Measurements from ENCODE around the gene ARAP2.

Gene ARAP2

GRCh38 chr4:36280555-36280954 is 36.2 kb upstream of the ARAP2 start:
- Histone ChIP-seq H3K4me3 (ENCODE audit: low read depth in 1 of 2, low read length in 2 of 2) (no peak overlapping the region), H3K27ac (ENCODE audit: low read depth, low read length) (no peak overlapping the region), H3K9me3 (ENCODE audit: control insufficient read depth in 1 of 2, low read length in 2 of 2) (no peaks in the 10 kb centered on the region), H3K36me3 (ENCODE audit: control insufficient read depth in 1 of 2, insufficient read depth in 2 of 2, low read length in 2 of 2) (no peaks in the 10 kb centered on the region), H3K27me3 (ENCODE audit: control insufficient read depth in 1 of 2, insufficient read depth in 2 of 2, low read length in 2 of 2) (no peaks in the 10 kb centered on the region), H3K9ac (ENCODE audit: low read depth in 1 of 2, low read length in 2 of 2) (no peak overlapping the region), H3K4me1 (ENCODE audit: control insufficient read depth in 1 of 2, insufficient read depth in 2 of 2, low read length in 2 of 2) (no peaks in the 10 kb centered on the region)

- H3K9me3 ChIP-seq (ENCODE audit: control insufficient read depth in 1 of 2, low read length in 2 of 2): no peaks in the 10 kb centered on the region
- no peaks in the 10 kb centered on the region for H3K4me1 ChIP-seq (ENCODE audit: control insufficient read depth in 1 of 2, insufficient read depth in 2 of 2, low read length in 2 of 2)
- no peaks in the 10 kb centered on the region for H3K36me3 ChIP-seq (ENCODE audit: control insufficient read depth in 1 of 2, insufficient read depth in 2 of 2, low read length in 2 of 2)
- H3K27me3 ChIP-seq (ENCODE audit: control insufficient read depth in 1 of 2, insufficient read depth in 2 of 2, low read length in 2 of 2): no peaks in the 10 kb centered on the region
- no peak overlapping the region for H3K9ac ChIP-seq (ENCODE audit: low read depth in 1 of 2, low read length in 2 of 2)
- H3K27ac ChIP-seq (ENCODE audit: low read depth, low read length): no peak overlapping the region
- no peak overlapping the region for H3K4me3 ChIP-seq (ENCODE audit: low read depth in 1 of 2, low read length in 2 of 2)
Observed at GRCh38 chr4:36278789-36279188, 34.5 kb upstream of the ARAP2 start.

DNA sequence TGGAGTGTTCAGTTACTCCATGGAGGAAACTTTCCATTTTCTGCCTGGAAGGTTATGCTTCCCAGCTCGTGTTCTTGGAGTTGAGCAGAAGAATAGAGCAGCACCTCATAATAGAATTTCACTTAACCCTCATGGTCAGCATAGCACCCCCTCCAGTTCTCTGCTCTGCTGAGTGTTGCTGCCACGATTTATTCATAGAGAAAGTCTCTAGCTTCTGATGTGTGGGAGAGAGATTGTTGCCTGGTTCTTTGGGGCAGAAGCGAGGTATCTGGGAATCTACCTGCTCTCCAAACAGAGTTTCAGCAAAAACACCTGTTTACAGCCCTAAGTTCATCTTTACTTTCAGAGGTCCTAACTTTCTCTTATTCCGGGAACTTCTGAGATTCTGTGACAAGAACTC is 33.2 kb upstream of the ARAP2 start:
- no peaks in the 10 kb centered on the region for H3K36me3 ChIP-seq (ENCODE audit: control insufficient read depth in 1 of 2, insufficient read depth in 2 of 2, low read length in 2 of 2)
- H3K9ac ChIP-seq (ENCODE audit: low read depth in 1 of 2, low read length in 2 of 2): no peak overlapping the region
- H3K27ac ChIP-seq (ENCODE audit: low read depth, low read length): no peak overlapping the region
- no peaks in the 10 kb centered on the region for H3K4me1 ChIP-seq (ENCODE audit: control insufficient read depth in 1 of 2, insufficient read depth in 2 of 2, low read length in 2 of 2)
- no peaks in the 10 kb centered on the region for H3K27me3 ChIP-seq (ENCODE audit: control insufficient read depth in 1 of 2, insufficient read depth in 2 of 2, low read length in 2 of 2)
- H3K9me3 ChIP-seq (ENCODE audit: control insufficient read depth in 1 of 2, low read length in 2 of 2): no peaks in the 10 kb centered on the region
- no peak overlapping the region for H3K4me3 ChIP-seq (ENCODE audit: low read depth in 1 of 2, low read length in 2 of 2)

- H3K27ac ChIP-seq (ENCODE audit: low read depth, low read length): no peak overlapping the region
- no peaks in the 10 kb centered on the region for H3K9me3 ChIP-seq (ENCODE audit: control insufficient read depth in 1 of 2, low read length in 2 of 2)
- H3K4me3 ChIP-seq (ENCODE audit: low read depth in 1 of 2, low read length in 2 of 2): no peak overlapping the region
- H3K9ac ChIP-seq (ENCODE audit: low read depth in 1 of 2, low read length in 2 of 2): no peak overlapping the region
- H3K36me3 ChIP-seq (ENCODE audit: control insufficient read depth in 1 of 2, insufficient read depth in 2 of 2, low read length in 2 of 2): no peaks in the 10 kb centered on the region
- H3K27me3 ChIP-seq (ENCODE audit: control insufficient read depth in 1 of 2, insufficient read depth in 2 of 2, low read length in 2 of 2): no peaks in the 10 kb centered on the region
- H3K4me1 ChIP-seq (ENCODE audit: control insufficient read depth in 1 of 2, insufficient read depth in 2 of 2, low read length in 2 of 2): no peaks in the 10 kb centered on the region
Observed at GRCh38 chr4:36274158-36274557, 29.8 kb upstream of the ARAP2 start.

GRCh38 chr4:36273276-36273675 is 29.0 kb upstream of the ARAP2 start:
- Histone ChIP-seq H3K9me3 (ENCODE audit: control insufficient read depth in 1 of 2, low read length in 2 of 2) (no peaks in the 10 kb centered on the region), H3K36me3 (ENCODE audit: control insufficient read depth in 1 of 2, insufficient read depth in 2 of 2, low read length in 2 of 2) (no peaks in the 10 kb centered on the region), H3K9ac (ENCODE audit: low read depth in 1 of 2, low read length in 2 of 2) (no peak overlapping the region), H3K4me1 (ENCODE audit: control insufficient read depth in 1 of 2, insufficient read depth in 2 of 2, low read length in 2 of 2) (no peaks in the 10 kb centered on the region), H3K4me3 (ENCODE audit: low read depth in 1 of 2, low read length in 2 of 2) (no peak overlapping the region), H3K27ac (ENCODE audit: low read depth, low read length) (no peak overlapping the region), H3K27me3 (ENCODE audit: control insufficient read depth in 1 of 2, insufficient read depth in 2 of 2, low read length in 2 of 2) (no peaks in the 10 kb centered on the region)

GRCh38 chr4:36269533-36270173 is 25.3 kb upstream of the ARAP2 start:
- Histone ChIP-seq H3K9me3 (ENCODE audit: control insufficient read depth in 1 of 2, low read length in 2 of 2) (no peaks in the 10 kb centered on the region), H3K27me3 (ENCODE audit: control insufficient read depth in 1 of 2, insufficient read depth in 2 of 2, low read length in 2 of 2) (no peaks in the 10 kb centered on the region), H3K9ac (ENCODE audit: low read depth in 1 of 2, low read length in 2 of 2) (no peak overlapping the region), H3K36me3 (ENCODE audit: control insufficient read depth in 1 of 2, insufficient read depth in 2 of 2, low read length in 2 of 2) (no peaks in the 10 kb centered on the region), H3K4me3 (ENCODE audit: low read depth in 1 of 2, low read length in 2 of 2) (no peak overlapping the region), H3K4me1 (ENCODE audit: control insufficient read depth in 1 of 2, insufficient read depth in 2 of 2, low read length in 2 of 2) (no peaks in the 10 kb centered on the region), H3K27ac (ENCODE audit: low read depth, low read length) (no peak overlapping the region)

GRCh38 chr4:36269101-36269500 is 24.8 kb upstream of the ARAP2 start:
- H3K27ac ChIP-seq (ENCODE audit: low read depth, low read length): no peak overlapping the region
- no peak overlapping the region for H3K9ac ChIP-seq (ENCODE audit: low read depth in 1 of 2, low read length in 2 of 2)
- no peak overlapping the region for H3K4me3 ChIP-seq (ENCODE audit: low read depth in 1 of 2, low read length in 2 of 2)
- H3K36me3 ChIP-seq (ENCODE audit: control insufficient read depth in 1 of 2, insufficient read depth in 2 of 2, low read length in 2 of 2): no peaks in the 10 kb centered on the region
- no peaks in the 10 kb centered on the region for H3K9me3 ChIP-seq (ENCODE audit: control insufficient read depth in 1 of 2, low read length in 2 of 2)
- H3K27me3 ChIP-seq (ENCODE audit: control insufficient read depth in 1 of 2, insufficient read depth in 2 of 2, low read length in 2 of 2): no peaks in the 10 kb centered on the region
- no peaks in the 10 kb centered on the region for H3K4me1 ChIP-seq (ENCODE audit: control insufficient read depth in 1 of 2, insufficient read depth in 2 of 2, low read length in 2 of 2)

DNA sequence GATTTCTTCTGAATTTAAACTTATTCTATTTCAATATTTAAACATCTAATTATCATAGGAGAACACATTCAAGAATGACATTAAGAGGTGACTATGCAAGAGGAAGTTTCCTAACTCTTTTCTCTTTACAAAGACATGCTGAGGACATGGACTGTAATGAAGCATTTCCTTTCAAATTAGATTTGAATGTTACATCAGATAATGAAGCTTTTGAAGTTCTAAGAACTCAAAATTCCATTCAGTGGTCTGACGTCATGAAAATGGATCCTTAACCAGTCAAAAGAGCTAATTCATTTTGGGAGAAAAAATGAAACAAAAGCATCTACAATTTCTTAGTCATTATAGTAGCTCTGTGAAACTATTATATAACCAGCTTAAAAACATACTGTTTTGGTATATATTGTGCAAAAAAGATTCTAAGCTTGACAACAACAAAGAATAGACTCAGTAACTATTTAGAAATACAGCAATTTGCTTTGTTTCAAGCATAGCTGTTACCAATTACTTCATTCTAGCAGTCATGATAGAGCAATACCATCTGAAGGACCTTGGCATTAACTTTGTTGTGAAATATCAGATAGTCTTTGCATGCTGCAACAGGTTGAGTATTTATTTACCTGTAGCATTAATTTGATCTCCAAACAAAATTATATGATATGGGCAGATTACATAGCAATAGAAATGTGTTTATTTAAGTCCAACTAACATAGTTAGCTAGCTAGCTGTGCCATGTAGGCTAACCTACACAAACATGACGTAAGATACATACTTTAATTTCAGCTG is 23.4 kb upstream of the ARAP2 start:
- no peaks in the 10 kb centered on the region for H3K9me3 ChIP-seq (ENCODE audit: control insufficient read depth in 1 of 2, low read length in 2 of 2)
- H3K9ac ChIP-seq (ENCODE audit: low read depth in 1 of 2, low read length in 2 of 2): no peak overlapping the region
- H3K4me1 ChIP-seq (ENCODE audit: control insufficient read depth in 1 of 2, insufficient read depth in 2 of 2, low read length in 2 of 2): no peaks in the 10 kb centered on the region
- H3K27ac ChIP-seq (ENCODE audit: low read depth, low read length): no peak overlapping the region
- no peak overlapping the region for H3K4me3 ChIP-seq (ENCODE audit: low read depth in 1 of 2, low read length in 2 of 2)
- no peaks in the 10 kb centered on the region for H3K27me3 ChIP-seq (ENCODE audit: control insufficient read depth in 1 of 2, insufficient read depth in 2 of 2, low read length in 2 of 2)
- H3K36me3 ChIP-seq (ENCODE audit: control insufficient read depth in 1 of 2, insufficient read depth in 2 of 2, low read length in 2 of 2): no peaks in the 10 kb centered on the region

- Histone ChIP-seq H3K4me1 (ENCODE audit: control insufficient read depth in 1 of 2, insufficient read depth in 2 of 2, low read length in 2 of 2) (no peaks in the 10 kb centered on the region), H3K9ac (ENCODE audit: low read depth in 1 of 2, low read length in 2 of 2) (no peak overlapping the region), H3K27me3 (ENCODE audit: control insufficient read depth in 1 of 2, insufficient read depth in 2 of 2, low read length in 2 of 2) (no peaks in the 10 kb centered on the region), H3K36me3 (ENCODE audit: control insufficient read depth in 1 of 2, insufficient read depth in 2 of 2, low read length in 2 of 2) (no peaks in the 10 kb centered on the region), H3K27ac (ENCODE audit: low read depth, low read length) (no peak overlapping the region), H3K9me3 (ENCODE audit: control insufficient read depth in 1 of 2, low read length in 2 of 2) (no peaks in the 10 kb centered on the region), H3K4me3 (ENCODE audit: low read depth in 1 of 2, low read length in 2 of 2) (no peak overlapping the region)
Observed at GRCh38 chr4:36264207-36264826, 20.0 kb upstream of the ARAP2 start.

- no peak overlapping the region for H3K9ac ChIP-seq (ENCODE audit: low read depth in 1 of 2, low read length in 2 of 2)
- H3K4me1 ChIP-seq (ENCODE audit: control insufficient read depth in 1 of 2, insufficient read depth in 2 of 2, low read length in 2 of 2): peaks cover 0 to 10% of the 10 kb centered on the region in 2 donors
- H3K36me3 ChIP-seq (ENCODE audit: control insufficient read depth in 1 of 2, insufficient read depth in 2 of 2, low read length in 2 of 2): no peaks in the 10 kb centered on the region
- no peak overlapping the region for H3K4me3 ChIP-seq (ENCODE audit: low read depth in 1 of 2, low read length in 2 of 2)
- no peaks in the 10 kb centered on the region for H3K9me3 ChIP-seq (ENCODE audit: control insufficient read depth in 1 of 2, low read length in 2 of 2)
- no peak overlapping the region for H3K27ac ChIP-seq (ENCODE audit: low read depth, low read length)
- no peaks in the 10 kb centered on the region for H3K27me3 ChIP-seq (ENCODE audit: control insufficient read depth in 1 of 2, insufficient read depth in 2 of 2, low read length in 2 of 2)
Observed at GRCh38 chr4:36260731-36261130, 16.4 kb upstream of the ARAP2 start.

All from duodenal mucosa (tissue), 2 donors.